Stimulated activated CD4-positive, alpha-beta T cell treated with anti-CD3 and anti-CD28 coated beads, Interleukin-1b, Interleukin-23, amount 100 ng/mL, for 48 hours (primary cell): ENCODE data around the gene MAN1B1.
"Not testable (repeated sequence)": the region's sequence is repeated elsewhere in the genome, so short reads cannot be mapped to it uniquely, and the experiment has no call there.

Experiments
- DNase-seq: peaks from one replicate; pipeline ENCODE4 v3.0.0-alpha.2; 2020

Gene MAN1B1

GRCh38 chr9:137112564-137113384, 26.0 kb downstream of the MAN1B1 start:
- DNase-seq: no peak

- DNase-seq: peak; percentile 40
These were observed 26.8 kb downstream of the MAN1B1 start for GRCh38 chr9:137113385-137114159.

GRCh38 chr9:137114220-137114612, 27.4 kb downstream of the MAN1B1 start:
- no peak for DNase-seq

- peak; percentile 75 for DNase-seq
These were observed 28.0 kb downstream of the MAN1B1 start, which contains the start of gene DPP7 for GRCh38 chr9:137114613-137115393. DPP7 (minus strand) TSS chr9:137114733; CDS start chr9:137114713, 20 bp downstream.

- DNase-seq: no peak
These were observed 28.7 kb downstream of the MAN1B1 start for GRCh38 chr9:137115394-137116026.

- no peak for DNase-seq
These were observed 29.3 kb downstream of the MAN1B1 start for GRCh38 chr9:137116027-137116507.

- DNase-seq: no peak
These were observed 29.9 kb downstream of the MAN1B1 start for GRCh38 chr9:137116728-137117127.

- DNase-seq: no peak
These were observed 30.5 kb downstream of the MAN1B1 start for GRCh38 chr9:137117269-137117731.

GRCh38 chr9:137118092-137118603, 31.4 kb downstream of the MAN1B1 start:
- DNase-seq: not testable (repeated sequence)

- not testable (repeated sequence) for DNase-seq
These were observed 35.4 kb downstream of the MAN1B1 start for GRCh38 chr9:137121927-137122795.

GRCh38 chr9:137122796-137123467, 36.1 kb downstream of the MAN1B1 start:
- DNase-seq: not testable (repeated sequence)

- no peak for DNase-seq
These were observed 36.7 kb downstream of the MAN1B1 start for GRCh38 chr9:137123468-137123837.

GRCh38 chr9:137123952-137124462, 37.2 kb downstream of the MAN1B1 start:
- DNase-seq: not testable (repeated sequence)

GRCh38 chr9:137126786-137127185, 40.0 kb downstream of the MAN1B1 start:
- DNase-seq: no peak

GRCh38 chr9:137127301-137128157, 40.7 kb downstream of the MAN1B1 start:
- no peak for DNase-seq

GRCh38 chr9:137128158-137128861, 41.5 kb downstream of the MAN1B1 start:
- DNase-seq: peak; percentile 42

GRCh38 chr9:137128862-137129455, 42.2 kb downstream of the MAN1B1 start:
- no peak for DNase-seq
